Measurements from ENCODE around the gene BEST3. TPM values are rescaled to one million over a fixed set of nuclear protein-coding genes. Genes with fewer than 3 reads are reported as not detected.

The BEST3 gene
- total and polyA plus RNA-seq, 2 of the 4 experiments (the other 2 are of a cell fraction): under 0.01 to 0.07 TPM

GRCh38 chr12:69639400-69640016 lies 59.6 kb downstream of the BEST3 start:
- Histone ChIP-seq H3K4me2 (ENCODE audit: low read depth, low read length) (no peak overlapping the region), H3K27ac (ENCODE audit: insufficient read depth, low read length) (no peak overlapping the region), H3K56ac (ENCODE audit: extremely low read depth, insufficient read depth, low read length) (no peak overlapping the region), H2BK120ac (ENCODE audit: low read depth, low read length) (no peak overlapping the region), H4K91ac (ENCODE audit: insufficient read depth, low read depth, low read length) (no peak overlapping the region), H3K27me3 (ENCODE audit: control insufficient read depth, insufficient read depth, low read length) (peaks cover 3% of the 10 kb centered on the region; the same call in 1 of the 2 replicates), H3K4ac (ENCODE audit: low read depth, low read length) (no peak overlapping the region), H3K36me3 (ENCODE audit: control insufficient read depth, insufficient read depth, low read length) (no peaks in the 10 kb centered on the region), H3K9ac (ENCODE audit: low read depth, low read length) (no peak overlapping the region), H3K4me3 (ENCODE audit: insufficient read depth, low read depth, low read length) (no peak overlapping the region), H2AFZ (replicated peaks; ENCODE audit: low read length, poor library complexity) (peak overlapping the region; percentile 80), H3K18ac (ENCODE audit: low read depth, low read length) (no peak overlapping the region), H4K20me1 (ENCODE audit: insufficient read depth, low read length) (no peaks in the 10 kb centered on the region), H3K14ac (replicated peaks; ENCODE audit: low read depth, low read length) (no peak overlapping the region), H3K4me1 (ENCODE audit: control insufficient read depth, insufficient read depth, low read length) (no peaks in the 10 kb centered on the region), H4K8ac (ENCODE audit: low read depth in 2 of 2, low read length in 2 of 2) (no peak overlapping the region), H2AK9ac (replicated peaks; ENCODE audit: low read depth, low read length, poor library complexity) (peak overlapping the region; percentile 11), H2AK5ac (ENCODE audit: low read depth, low read length) (no peak overlapping the region), H3K9me3 (ENCODE audit: control insufficient read depth, insufficient read depth, low read length) (no peaks in the 10 kb centered on the region), H4K5ac (ENCODE audit: low read depth, low read length) (no peak overlapping the region), H2BK15ac (ENCODE audit: low read depth, low read length) (no peak overlapping the region), H2BK5ac (ENCODE audit: low read depth, low read length, poor library complexity, severe bottlenecking) (no peak overlapping the region), H3K79me1 (ENCODE audit: low read depth in 1 of 2, low read length in 2 of 2) (no peaks in the 10 kb centered on the region), H3K9me1 (ENCODE audit: insufficient read depth, low read length) (peaks cover 2% of the 10 kb centered on the region; the same call in 1 of the 2 replicates), H2BK20ac (ENCODE audit: low read depth, low read length) (no peak overlapping the region), H3K23ac (ENCODE audit: low read depth, low read length) (no peak overlapping the region)
- no TSS peak for BruUV-seq (replicated peaks)
- dilution Hi-C loops (cut with HindIII; ENCODE audit: low sequenced_read_pairs, unreplicated experiment) (no loop called here), intact Hi-C loops (cut with micrococcal nuclease) (loop anchor here (1.0 kb wide), 1 partner anchor 282 kb away; no protein-coding TSS in a partner anchor), in situ Hi-C loops (cut with MboI; ENCODE audit: low sequenced_read_pairs) (no loop called here)
- peak; percentile 74 for TF ChIP-seq RAD21 (IDR thresholded peaks at IDR 0.05; ENCODE audit: low read length)
- TF ChIP-seq, protein P1, sequence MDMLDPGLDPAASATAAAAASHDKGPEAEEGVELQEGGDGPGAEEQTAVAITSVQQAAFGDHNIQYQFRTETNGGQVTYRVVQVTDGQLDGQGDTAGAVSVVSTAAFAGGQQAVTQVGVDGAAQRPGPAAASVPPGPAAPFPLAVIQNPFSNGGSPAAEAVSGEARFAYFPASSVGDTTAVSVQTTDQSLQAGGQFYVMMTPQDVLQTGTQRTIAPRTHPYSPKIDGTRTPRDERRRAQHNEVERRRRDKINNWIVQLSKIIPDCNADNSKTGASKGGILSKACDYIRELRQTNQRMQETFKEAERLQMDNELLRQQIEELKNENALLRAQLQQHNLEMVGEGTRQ (IDR thresholded peaks at IDR 0.05; ENCODE audit: low read depth, low read length): no peak
- TF ChIP-seq CTCF (conservative IDR thresholded peaks at IDR 0.05; ENCODE audit: low read depth, low read length): peak; percentile 86
- peak; percentile 51; the same call in 1 of the 2 replicates for TF ChIP-seq MXI1 (IDR thresholded peaks at IDR 0.05; ENCODE audit: borderline replicate concordance, low read depth, low read length)
- peak; percentile 81 for TF ChIP-seq SMC3 (IDR thresholded peaks at IDR 0.05; ENCODE audit: low read depth, low read length)
- CTCF ChIA-PET: interaction anchor here (0.5 to 2.8 kb wide), 6 partner anchors 9 to 696 kb away, joined by 4 to 16 read pairs (median 6); no protein-coding TSS in a partner anchor
- ATAC-seq (ENCODE audit: low read depth): peak; percentile 99
- DNase-seq: peak; percentile 67
- POLR2A ChIA-PET (ENCODE audit: unreplicated experiment): no interaction called here
- 20% methylated on average over 3 of the region's 12 CpGs; no CpG with 5 or more reads in 1 of the 2 experiments for WGBS, 2 experiments (ENCODE audit: extremely low coverage in 2 of 2, insufficient read length in 1 of 2)

Measured in IMR-90 (cell line).